Measurements from ENCODE around the gene RAB44. TPM values are rescaled to one million over a fixed set of nuclear protein-coding genes. Genes with fewer than 3 reads are reported as not detected.
"Not testable (repeated sequence)": the region's sequence is repeated elsewhere in the genome, so short reads cannot be mapped to it uniquely, and the experiment has no call there.

The RAB44 gene
- total RNA-seq, 5 donors from 2014 or later (not counting 1 experiment from before 2014, with no cell fraction given): 0.06 to 0.35 (median 0.09) TPM; not detected in 1

DNA sequence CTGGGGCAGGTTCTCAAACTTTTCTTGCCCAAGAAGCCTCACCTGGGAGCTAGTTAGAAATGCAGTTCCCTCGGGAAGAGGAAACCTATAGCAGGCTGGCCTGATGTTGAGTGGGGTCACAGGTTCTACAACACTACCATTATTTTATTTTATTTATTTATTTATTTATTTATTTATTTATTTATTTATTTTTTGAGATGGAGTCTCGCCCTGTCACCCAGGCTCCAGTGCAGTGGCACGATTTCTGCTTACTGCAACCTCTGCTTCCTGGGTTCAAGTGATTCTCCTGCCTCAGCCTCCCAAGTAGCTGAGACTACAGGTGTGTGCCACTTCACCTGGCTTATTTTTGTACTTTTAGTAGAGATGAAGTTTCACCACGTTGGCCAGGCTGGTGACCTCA is 26.4 kb downstream of the RAB44 start:
- WGBS (ENCODE audit: insufficient coverage): no CpG with 5 or more reads among the region's 4 CpGs
- DNase-seq; H3K27me3 Mint-ChIP-seq; H3K27ac ChIP-seq (ENCODE audit: low read length); H3K36me3 Mint-ChIP-seq; H3K4me3 Mint-ChIP-seq; H3K36me3 ChIP-seq (ENCODE audit: control insufficient read depth in 2 of 2, extremely low read depth in 1 of 2, insufficient read depth in 1 of 2, low read length in 1 of 2); H3K9me3 ChIP-seq; H3K27me3 ChIP-seq (replicated peaks in 1 of 2; ENCODE audit: control insufficient read depth in 2 of 2, extremely low read depth in 1 of 2, insufficient read depth in 2 of 2, low read length in 1 of 2); H3K9me3 Mint-ChIP-seq; H3K27ac Mint-ChIP-seq; H3K4me1 ChIP-seq (ENCODE audit: control insufficient read depth in 1 of 2, extremely low read depth in 1 of 2, insufficient read depth in 2 of 2, low read length in 2 of 2); ATAC-seq (replicated peaks in 1 of 4); H3K4me3 ChIP-seq (ENCODE audit: control insufficient read depth in 1 of 2, extremely low read depth in 1 of 2, low read length in 1 of 2); POLR2A ChIA-PET: not testable (repeated sequence)
- CTCF ChIA-PET: interaction anchor here in 1 of 2 donors (1.0 kb wide), 1 partner anchor 109 kb away, joined by 4 read pairs; no protein-coding TSS in a partner anchor
- H3K4me1 Mint-ChIP-seq: peaks cover 13 to 29% (median 24%) of the 10 kb centered on the region in 3 donors

DNA sequence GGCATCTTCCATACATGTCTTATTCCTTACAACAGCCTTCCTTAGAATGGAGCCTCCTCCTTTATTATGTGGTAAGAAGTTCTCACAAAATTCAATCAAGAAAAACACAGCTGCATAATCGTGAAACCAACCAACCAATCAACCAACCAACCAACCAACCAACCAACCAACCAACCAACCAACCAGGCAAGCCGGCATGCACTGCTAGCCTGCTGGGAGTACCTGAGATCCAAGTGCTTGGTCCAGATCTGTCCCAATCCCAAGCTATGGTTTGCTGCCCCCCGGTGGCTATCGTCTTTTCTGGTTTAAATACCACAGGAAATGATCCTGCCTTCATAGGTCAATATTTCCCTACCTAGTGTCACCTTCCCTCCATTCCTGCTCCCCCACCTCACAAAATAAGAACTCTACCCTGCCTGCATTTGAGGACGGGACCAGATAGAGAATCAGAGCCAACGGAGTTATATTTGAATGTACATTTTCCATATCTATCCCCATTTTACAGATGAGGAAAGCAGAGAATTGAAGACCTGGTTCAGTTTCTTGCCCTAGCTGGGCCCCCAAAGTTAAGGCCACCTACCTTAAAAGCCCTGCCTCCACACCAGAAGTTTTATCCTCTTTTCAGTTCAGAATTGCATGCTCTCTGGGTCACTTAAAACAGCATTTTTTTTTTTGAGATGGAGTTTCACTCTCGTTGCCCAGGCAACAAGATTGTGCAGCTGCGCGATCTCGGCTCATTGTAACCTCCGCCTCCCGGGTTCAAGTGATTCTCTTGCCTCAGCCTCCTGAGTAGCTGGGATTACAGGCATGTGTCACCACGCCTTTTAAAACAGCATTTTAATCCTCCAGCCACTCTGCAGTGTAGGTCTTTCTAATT is 27.1 kb downstream of the RAB44 start:
- WGBS (ENCODE audit: insufficient coverage): 67% methylated on average over 8 of the region's 13 CpGs
- no peak overlapping the region for H3K4me3 Mint-ChIP-seq
- H3K9me3 ChIP-seq: no peaks in the 10 kb centered on the region
- ATAC-seq (replicated peaks in 1 of 4) (no peak), DNase-seq (peak in 15 of 35 experiments; percentile 6 to 47 (median 17))
- H3K4me1 Mint-ChIP-seq: peaks cover 13 to 30% (median 18%) of the 10 kb centered on the region in 3 donors
- ChIA-PET CTCF (interaction anchor here in 1 of 2 donors (1.0 kb wide), 1 partner anchor 110 kb away, joined by 4 read pairs; no protein-coding TSS in a partner anchor), POLR2A (no interaction called here)
- H3K27me3 Mint-ChIP-seq: no peaks in the 10 kb centered on the region
- no peaks in the 10 kb centered on the region for H3K9me3 Mint-ChIP-seq
- no peaks in the 10 kb centered on the region for H3K36me3 ChIP-seq (ENCODE audit: control insufficient read depth in 2 of 2, extremely low read depth in 1 of 2, insufficient read depth in 1 of 2, low read length in 1 of 2)
- no peak overlapping the region for H3K27ac Mint-ChIP-seq
- peaks cover 0 to 8% of the 10 kb centered on the region in 2 experiments for H3K4me1 ChIP-seq (ENCODE audit: control insufficient read depth in 1 of 2, extremely low read depth in 1 of 2, insufficient read depth in 2 of 2, low read length in 2 of 2)
- H3K4me3 ChIP-seq (ENCODE audit: control insufficient read depth in 1 of 2, extremely low read depth in 1 of 2, low read length in 1 of 2): no peak overlapping the region
- no peak overlapping the region for H3K27ac ChIP-seq (ENCODE audit: low read length)
- peaks cover 0 to 2% of the 10 kb centered on the region in 2 experiments for H3K27me3 ChIP-seq (replicated peaks in 1 of 2; ENCODE audit: control insufficient read depth in 2 of 2, extremely low read depth in 1 of 2, insufficient read depth in 2 of 2, low read length in 1 of 2)
- no peaks in the 10 kb centered on the region for H3K36me3 Mint-ChIP-seq

DNA sequence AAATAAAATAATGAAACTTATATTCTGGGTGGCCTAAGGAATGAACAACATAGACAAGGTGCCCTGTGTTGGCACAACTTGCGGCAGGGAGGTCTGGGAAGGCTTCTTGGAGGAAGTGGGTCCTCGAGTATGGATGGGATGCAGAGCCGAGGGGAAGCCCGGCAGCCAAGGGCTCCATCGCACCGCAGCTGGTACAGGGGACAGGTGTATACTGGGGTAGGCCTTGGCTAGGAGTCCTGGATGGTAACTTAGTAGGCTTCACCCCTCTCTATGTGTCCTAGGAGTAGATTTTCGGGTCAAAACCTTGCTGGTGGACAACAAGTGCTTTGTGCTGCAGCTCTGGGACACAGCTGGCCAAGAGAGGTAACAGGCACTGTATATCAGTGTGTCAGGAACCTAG is 28.0 kb downstream of the RAB44 start:
- H3K36me3 Mint-ChIP-seq: no peaks in the 10 kb centered on the region
- no peak overlapping the region for H3K4me3 Mint-ChIP-seq
- ATAC-seq (replicated peaks in 1 of 4) (no peak), DNase-seq (no peak)
- POLR2A ChIA-PET: no interaction called here
- CTCF ChIA-PET: no interaction called here
- WGBS (ENCODE audit: insufficient coverage): 95% methylated on average over 6 of the region's 7 CpGs
- Histone ChIP-seq H3K9me3 (no peaks in the 10 kb centered on the region), H3K4me3 (ENCODE audit: control insufficient read depth in 1 of 2, extremely low read depth in 1 of 2, low read length in 1 of 2) (no peak overlapping the region), H3K4me1 (ENCODE audit: control insufficient read depth in 1 of 2, extremely low read depth in 1 of 2, insufficient read depth in 2 of 2, low read length in 2 of 2) (peaks cover 0 to 8% of the 10 kb centered on the region in 2 experiments), H3K36me3 (ENCODE audit: control insufficient read depth in 2 of 2, extremely low read depth in 1 of 2, insufficient read depth in 1 of 2, low read length in 1 of 2) (no peaks in the 10 kb centered on the region), H3K27ac (ENCODE audit: low read length) (no peak overlapping the region), H3K27me3 (replicated peaks in 1 of 2; ENCODE audit: control insufficient read depth in 2 of 2, extremely low read depth in 1 of 2, insufficient read depth in 2 of 2, low read length in 1 of 2) (no peaks in the 10 kb centered on the region)
- H3K27ac Mint-ChIP-seq: no peak overlapping the region
- no peaks in the 10 kb centered on the region for H3K27me3 Mint-ChIP-seq
- H3K9me3 Mint-ChIP-seq: no peaks in the 10 kb centered on the region
- H3K4me1 Mint-ChIP-seq: peaks cover 13 to 30% (median 18%) of the 10 kb centered on the region in 3 donors

GRCh38 chr6:36727505-36728021 is 29.9 kb downstream of the RAB44 start:
- ATAC-seq (replicated peaks in 1 of 4) (peak in 2 of 4 experiments; percentile 12 to 20), DNase-seq (no peak)
- Histone ChIP-seq H3K36me3 (ENCODE audit: control insufficient read depth in 2 of 2, extremely low read depth in 1 of 2, insufficient read depth in 1 of 2, low read length in 1 of 2) (no peaks in the 10 kb centered on the region), H3K4me1 (ENCODE audit: control insufficient read depth in 1 of 2, extremely low read depth in 1 of 2, insufficient read depth in 2 of 2, low read length in 2 of 2) (peaks cover 0 to 8% of the 10 kb centered on the region in 2 experiments), H3K27ac (ENCODE audit: low read length) (no peak overlapping the region), H3K9me3 (no peaks in the 10 kb centered on the region), H3K4me3 (ENCODE audit: control insufficient read depth in 1 of 2, extremely low read depth in 1 of 2, low read length in 1 of 2) (no peak overlapping the region), H3K27me3 (replicated peaks in 1 of 2; ENCODE audit: control insufficient read depth in 2 of 2, extremely low read depth in 1 of 2, insufficient read depth in 2 of 2, low read length in 1 of 2) (no peaks in the 10 kb centered on the region)
- ChIA-PET POLR2A (no interaction called here), CTCF (no interaction called here)
- H3K4me3 Mint-ChIP-seq: no peak overlapping the region
- H3K4me1 Mint-ChIP-seq: peaks cover 13 to 30% (median 18%) of the 10 kb centered on the region in 3 donors
- H3K36me3 Mint-ChIP-seq: no peaks in the 10 kb centered on the region
- WGBS (ENCODE audit: insufficient coverage): 90% methylated on average over 7 of the region's 7 CpGs
- peak overlapping the region in 1 of 2 donors; percentile 5 for H3K27ac Mint-ChIP-seq
- H3K27me3 Mint-ChIP-seq: no peaks in the 10 kb centered on the region
- no peaks in the 10 kb centered on the region for H3K9me3 Mint-ChIP-seq

DNA sequence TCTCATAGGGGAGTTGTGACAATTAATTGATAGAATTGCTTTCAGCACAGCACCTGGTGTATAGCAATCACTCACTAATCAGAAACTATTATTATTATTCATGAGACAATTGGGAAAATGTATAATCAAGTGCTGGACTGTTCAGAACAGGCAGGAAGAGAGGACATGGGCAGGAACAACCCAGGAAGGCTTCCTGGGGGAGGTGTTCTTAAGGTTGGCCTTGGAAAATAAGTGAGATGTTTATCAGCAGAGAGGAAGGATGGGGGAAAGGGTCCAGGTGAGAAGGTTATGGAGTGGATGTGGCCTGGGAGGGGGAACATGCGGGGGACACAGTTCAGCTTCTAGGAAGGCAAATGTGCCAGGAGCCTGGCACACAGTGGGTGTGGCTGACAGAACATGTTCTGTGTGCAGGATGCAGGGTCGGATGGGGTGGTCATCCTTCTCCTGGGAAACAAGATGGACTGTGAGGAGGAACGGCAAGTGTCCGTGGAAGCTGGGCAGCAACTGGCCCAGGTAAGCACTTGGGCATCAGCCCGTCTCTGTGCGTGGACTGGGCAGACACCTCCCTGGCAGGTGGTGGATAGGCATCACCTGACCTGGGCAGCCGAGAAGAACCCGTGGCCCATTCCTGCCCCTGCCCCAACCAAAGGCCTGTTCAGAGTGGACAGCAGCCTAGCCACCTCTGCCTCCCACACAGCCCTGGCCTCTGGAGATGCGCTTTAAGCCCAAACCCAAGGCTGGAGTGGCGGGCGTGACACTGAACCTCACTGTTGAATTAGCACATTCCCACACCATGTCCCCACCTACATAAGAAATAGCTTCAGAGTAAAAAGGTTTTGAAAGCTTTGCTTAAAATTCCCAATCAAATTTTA is 30.9 kb downstream of the RAB44 start:
- Histone ChIP-seq H3K9me3 (no peaks in the 10 kb centered on the region), H3K36me3 (ENCODE audit: control insufficient read depth in 2 of 2, extremely low read depth in 1 of 2, insufficient read depth in 1 of 2, low read length in 1 of 2) (no peaks in the 10 kb centered on the region), H3K27ac (ENCODE audit: low read length) (no peak overlapping the region), H3K4me3 (ENCODE audit: control insufficient read depth in 1 of 2, extremely low read depth in 1 of 2, low read length in 1 of 2) (no peak overlapping the region), H3K27me3 (replicated peaks in 1 of 2; ENCODE audit: control insufficient read depth in 2 of 2, extremely low read depth in 1 of 2, insufficient read depth in 2 of 2, low read length in 1 of 2) (no peaks in the 10 kb centered on the region), H3K4me1 (ENCODE audit: control insufficient read depth in 1 of 2, extremely low read depth in 1 of 2, insufficient read depth in 2 of 2, low read length in 2 of 2) (peaks cover 0 to 8% of the 10 kb centered on the region in 2 experiments)
- CTCF ChIA-PET: no interaction called here
- H3K36me3 Mint-ChIP-seq: no peaks in the 10 kb centered on the region
- ATAC-seq (replicated peaks in 1 of 4): no peak
- POLR2A ChIA-PET: no interaction called here
- H3K4me1 Mint-ChIP-seq: peaks cover 13 to 30% (median 18%) of the 10 kb centered on the region in 3 donors
- no peaks in the 10 kb centered on the region for H3K9me3 Mint-ChIP-seq
- no peak overlapping the region for H3K4me3 Mint-ChIP-seq
- no peak overlapping the region for H3K27ac Mint-ChIP-seq
- DNase-seq: no peak
- peaks cover 0 to 3% of the 10 kb centered on the region in 2 donors for H3K27me3 Mint-ChIP-seq
- 93% methylated on average over 8 of the region's 11 CpGs for WGBS (ENCODE audit: insufficient coverage)

GRCh38 chr6:36729161-36729524 is 31.5 kb downstream of the RAB44 start:
- H3K27me3 Mint-ChIP-seq: peaks cover 0 to 3% of the 10 kb centered on the region in 2 donors
- no peak overlapping the region for H3K4me3 Mint-ChIP-seq
- ATAC-seq (replicated peaks in 1 of 4) (no peak), DNase-seq (no peak)
- no peaks in the 10 kb centered on the region for H3K36me3 ChIP-seq (ENCODE audit: control insufficient read depth in 2 of 2, extremely low read depth in 1 of 2, insufficient read depth in 1 of 2, low read length in 1 of 2)
- no peak overlapping the region for H3K4me3 ChIP-seq (ENCODE audit: control insufficient read depth in 1 of 2, extremely low read depth in 1 of 2, low read length in 1 of 2)
- ChIA-PET POLR2A (interaction anchor here in 1 of 2 donors (0.6 kb wide), 1 partner anchor 537 kb away, joined by 3 read pairs; no protein-coding TSS in a partner anchor), CTCF (no interaction called here)
- no peak overlapping the region for H3K27ac Mint-ChIP-seq
- no CpG with 5 or more reads among the region's 3 CpGs for WGBS (ENCODE audit: insufficient coverage)
- H3K27ac ChIP-seq (ENCODE audit: low read length): no peak overlapping the region
- no peaks in the 10 kb centered on the region for H3K9me3 Mint-ChIP-seq
- H3K9me3 ChIP-seq: no peaks in the 10 kb centered on the region
- peaks cover 13 to 30% (median 18%) of the 10 kb centered on the region in 3 donors for H3K4me1 Mint-ChIP-seq
- no peaks in the 10 kb centered on the region for H3K27me3 ChIP-seq (replicated peaks in 1 of 2; ENCODE audit: control insufficient read depth in 2 of 2, extremely low read depth in 1 of 2, insufficient read depth in 2 of 2, low read length in 1 of 2)
- peaks cover 0 to 8% of the 10 kb centered on the region in 2 experiments for H3K4me1 ChIP-seq (ENCODE audit: control insufficient read depth in 1 of 2, extremely low read depth in 1 of 2, insufficient read depth in 2 of 2, low read length in 2 of 2)
- H3K36me3 Mint-ChIP-seq: no peaks in the 10 kb centered on the region
